HG03571 (cell line): ENCODE results near the gene TMEM97.
"Not testable (repeated sequence)": the region's sequence is repeated elsewhere in the genome, so short reads cannot be mapped to it uniquely, and the experiment has no call there.

ENCODE experiments used
- ATAC-seq: cut with Tn5 transposase; IDR thresholded peaks from one replicate; pipeline ENCODE4 v1.9.1; 2021; ENCODE audit not compliant: unreplicated experiment

Gene TMEM97

GRCh38 chr17:28318759-28319597 lies at the start of gene TMEM97:
Gene TMEM97, plus strand, starts transcription at chr17:28319200. Its CDS starts 40 bp downstream, at chr17:28319240.
- peak; percentile 88 for ATAC-seq

- ATAC-seq, result no peak
Observed at GRCh38 chr17:28270055-28270454, 48.9 kb upstream of the TMEM97 start.

- no peak for ATAC-seq
Observed at GRCh38 chr17:28270926-28271325, 48.1 kb upstream of the TMEM97 start.

- no peak for ATAC-seq
Observed at GRCh38 chr17:28271431-28271830, 47.6 kb upstream of the TMEM97 start.

- ATAC-seq, result no peak
Observed at GRCh38 chr17:28272166-28272565, 46.8 kb upstream of the TMEM97 start.

GRCh38 chr17:28273341-28273740 lies 45.7 kb upstream of the TMEM97 start:
- not testable (repeated sequence) for ATAC-seq

GRCh38 chr17:28274591-28275265 lies 44.3 kb upstream of the TMEM97 start:
- ATAC-seq, result no peak

- ATAC-seq, result no peak
Observed at GRCh38 chr17:28276011-28276410, 43.0 kb upstream of the TMEM97 start.

- ATAC-seq, result no peak
Observed at GRCh38 chr17:28279411-28279810, 39.6 kb upstream of the TMEM97 start.

GRCh38 chr17:28280826-28281225 lies 38.2 kb upstream of the TMEM97 start:
- no peak for ATAC-seq

- ATAC-seq, result no peak
Observed at GRCh38 chr17:28282596-28282995, 36.4 kb upstream of the TMEM97 start.

- no peak for ATAC-seq
Observed at GRCh38 chr17:28285965-28286364, 33.0 kb upstream of the TMEM97 start.

GRCh38 chr17:28290703-28291102 lies 28.3 kb upstream of the TMEM97 start:
- no peak for ATAC-seq

- ATAC-seq, result no peak
Observed at GRCh38 chr17:28291780-28292330, 27.1 kb upstream of the TMEM97 start.

- ATAC-seq, result not testable (repeated sequence)
Observed at GRCh38 chr17:28292878-28293277, 26.1 kb upstream of the TMEM97 start.

- ATAC-seq, result no peak
Observed at GRCh38 chr17:28293994-28294393, 25.0 kb upstream of the TMEM97 start.

GRCh38 chr17:28295677-28296578 lies 23.1 kb upstream of the TMEM97 start:
- ATAC-seq, result no peak

- no peak for ATAC-seq
Observed at GRCh38 chr17:28298449-28298848, 20.6 kb upstream of the TMEM97 start.

- ATAC-seq, result no peak
Observed at GRCh38 chr17:28306954-28307401, 12.0 kb upstream of the TMEM97 start.

GRCh38 chr17:28313841-28314240 lies 5.2 kb upstream of the TMEM97 start:
- no peak for ATAC-seq
